Cerebellar nuclear complex (tissue), 1 donor: Measurements from ENCODE around the gene ADORA1.
A peak's percentile ranks its signal among the peaks of the same experiment; 100 is the strongest.

Experiments
- DNase-seq, 2 experiments: peaks; one replicate each; lab custom pipeline; 2025; lab: John Stamatoyannopoulos, UW

The ADORA1 gene

DNA sequence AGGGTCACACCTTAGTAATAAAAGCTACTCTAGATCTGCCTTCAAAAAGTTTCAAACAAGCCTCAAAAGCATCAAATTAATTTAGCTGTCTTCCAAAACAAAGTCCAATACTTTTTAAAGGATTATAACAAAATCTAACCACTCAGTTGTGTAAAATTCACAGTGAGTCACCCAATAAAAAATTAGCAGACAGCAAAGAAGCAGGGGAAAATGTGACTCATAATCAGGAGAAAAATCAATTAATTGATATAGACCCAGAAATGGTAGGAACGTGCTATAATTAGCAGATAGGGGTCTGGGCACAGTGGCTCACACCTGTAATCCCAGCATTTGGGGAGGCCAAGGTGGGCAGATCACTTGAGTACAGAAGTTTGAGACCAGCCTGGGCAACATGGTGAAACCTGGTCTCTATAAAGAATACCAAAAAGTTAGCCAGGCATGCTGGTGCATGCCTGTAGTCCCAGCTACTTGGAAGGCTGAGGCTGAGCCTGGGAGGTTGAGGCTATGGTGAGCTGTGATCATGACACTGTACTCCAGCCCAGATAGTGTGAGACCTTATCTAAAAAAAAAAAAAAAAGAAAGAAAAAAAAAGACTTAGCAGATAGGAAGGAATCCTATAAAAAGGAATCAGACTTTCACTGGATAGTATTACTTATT lies 33.6 kb upstream of the ADORA1 start:
- DNase-seq = no peak

DNA sequence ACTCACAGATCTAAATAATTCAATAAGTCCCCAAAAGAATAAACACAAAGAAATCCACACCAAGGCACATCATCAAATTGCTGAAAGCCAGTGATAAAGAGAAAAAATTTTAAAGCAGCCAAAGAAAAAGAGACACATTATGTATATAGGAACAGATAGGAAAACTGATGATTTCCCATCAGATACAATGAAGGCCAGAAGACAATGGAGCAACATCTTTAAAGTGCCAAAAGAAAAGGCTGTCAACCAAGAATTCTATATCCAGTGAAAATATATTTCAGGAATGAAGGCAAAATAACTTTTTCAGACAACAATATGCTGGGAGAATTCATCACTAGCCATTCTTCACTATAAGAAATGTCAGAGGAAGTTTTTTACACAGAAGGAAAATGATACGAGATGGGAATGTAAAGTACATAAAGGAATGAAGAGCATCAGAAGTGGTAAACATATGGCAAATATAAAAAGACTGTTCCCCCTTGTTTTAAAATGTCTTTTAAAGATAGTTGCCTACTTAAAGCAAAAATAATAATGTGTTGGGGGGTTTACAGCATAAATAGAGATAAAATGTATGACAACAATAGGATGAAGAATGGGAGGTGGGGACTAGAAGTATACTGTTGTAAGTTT lies 32.4 kb upstream of the ADORA1 start:
- no peak for DNase-seq

DNA sequence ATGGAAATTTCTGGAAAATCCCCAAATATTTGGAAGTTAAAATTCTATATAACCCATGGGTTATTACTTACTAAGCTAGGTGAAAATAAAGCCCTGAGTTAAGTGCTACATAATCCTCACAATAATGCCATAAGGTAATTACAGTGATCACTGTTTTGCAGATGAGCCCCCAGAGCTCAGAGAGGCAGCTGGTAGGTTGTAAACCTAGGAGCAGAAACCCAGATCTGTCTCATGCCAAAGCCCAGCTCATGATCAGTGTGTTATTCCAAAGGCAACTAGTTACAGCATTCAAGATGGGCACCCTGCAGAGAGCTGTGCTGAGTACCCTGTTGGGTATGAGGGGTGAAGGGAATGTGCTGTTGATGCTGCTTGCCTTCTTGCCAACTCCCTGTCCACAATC lies 31.0 kb upstream of the ADORA1 start:
- no peak for DNase-seq

GRCh38 chr1:203097001-203097400 lies 30.5 kb upstream of the ADORA1 start:
- DNase-seq = no peak

DNA sequence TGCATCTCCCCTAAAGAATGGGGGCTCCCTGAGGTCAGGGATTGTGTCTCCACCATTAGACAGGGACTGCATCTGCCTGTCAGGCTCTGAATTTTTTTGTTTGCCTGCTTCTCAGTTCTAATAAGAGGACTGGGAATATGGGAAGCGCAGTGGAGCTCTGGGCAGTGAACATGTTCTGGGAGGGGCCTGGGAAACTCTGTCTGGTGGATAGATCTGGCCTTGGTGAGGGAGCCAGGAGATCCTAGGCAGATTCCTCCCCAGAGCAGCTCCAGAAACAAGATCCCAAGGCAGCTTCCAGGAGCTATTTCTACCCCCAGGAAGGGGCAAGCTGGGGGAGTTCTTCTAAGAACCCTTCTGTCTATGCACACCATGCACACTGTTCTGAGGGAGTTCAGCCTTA lies 29.1 kb upstream of the ADORA1 start:
- no peak for DNase-seq

DNA sequence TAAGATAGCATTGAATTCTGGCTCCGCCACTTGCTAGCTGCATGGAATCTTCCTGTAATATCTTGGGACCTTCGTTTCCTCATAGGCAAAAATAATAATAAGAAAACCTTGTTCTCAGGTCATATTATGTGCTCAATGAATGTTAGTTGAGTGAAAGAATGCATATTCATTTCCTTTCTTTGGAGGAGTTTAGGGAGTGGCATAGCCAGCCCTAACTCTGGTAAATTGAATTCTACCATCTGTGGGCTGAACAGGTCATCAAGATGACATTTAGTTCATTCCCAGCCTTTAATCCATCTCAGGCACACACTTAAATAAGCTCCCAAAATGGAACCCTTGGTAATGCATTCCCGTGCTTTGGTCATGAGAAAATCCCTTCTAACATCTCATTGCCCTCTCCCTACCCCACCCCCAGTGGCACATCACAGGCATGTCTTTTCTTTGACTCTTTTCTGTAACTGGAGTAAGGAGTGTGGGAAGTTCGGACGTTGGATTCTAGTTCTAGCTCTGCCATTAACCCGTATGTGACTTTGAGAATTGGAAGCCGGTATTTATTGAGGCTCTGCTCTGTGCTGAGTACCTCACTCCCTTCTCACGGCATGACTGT lies 28.5 kb upstream of the ADORA1 start:
- no peak for DNase-seq

DNA sequence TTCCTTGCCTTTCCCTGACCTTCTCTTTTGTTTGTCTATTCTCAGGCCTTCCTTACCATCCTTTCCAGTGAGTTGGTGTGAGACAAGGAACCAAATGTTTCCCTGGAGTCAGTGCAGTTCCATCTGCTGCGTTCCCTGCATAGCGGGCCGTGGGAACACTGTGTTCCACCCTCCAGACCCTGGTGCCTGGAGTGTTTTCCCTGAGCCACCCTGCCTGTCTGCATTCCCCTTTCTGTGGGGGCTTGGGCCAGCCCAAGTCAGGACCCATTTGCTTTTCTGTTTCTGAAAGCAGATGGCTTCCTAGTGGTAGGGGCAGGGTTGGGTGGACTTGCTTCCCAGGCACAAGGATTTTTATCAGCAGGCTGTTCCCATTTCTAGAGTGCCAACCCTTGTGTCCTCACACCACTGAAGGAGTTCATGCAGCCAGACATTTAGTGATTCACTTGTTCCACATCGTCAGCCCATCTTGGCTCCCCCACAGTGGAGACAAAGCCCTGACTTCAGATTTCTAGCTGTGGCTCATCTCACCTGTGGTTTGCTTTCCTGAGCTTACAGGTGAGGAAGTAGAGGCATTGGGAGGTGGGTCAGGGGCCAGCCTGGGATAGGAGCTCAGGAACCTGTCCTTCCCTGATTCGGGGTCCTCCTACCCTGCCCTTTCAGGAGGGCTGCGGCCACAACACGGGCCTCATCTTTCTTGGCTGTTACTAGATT lies 27.6 kb upstream of the ADORA1 start:
- DNase-seq = peak in 1 of 2 experiments; percentile 56

- no peak for DNase-seq
Measured at GRCh38 chr1:203100516-203100869, 27.0 kb upstream of the ADORA1 start.

- DNase-seq = peak in 1 of 2 experiments; percentile 26
Measured at GRCh38 chr1:203101813-203102634, 25.5 kb upstream of the ADORA1 start.

GRCh38 chr1:203103216-203103615 lies 24.3 kb upstream of the ADORA1 start:
- peak in 1 of 2 experiments; percentile 46 for DNase-seq

DNA sequence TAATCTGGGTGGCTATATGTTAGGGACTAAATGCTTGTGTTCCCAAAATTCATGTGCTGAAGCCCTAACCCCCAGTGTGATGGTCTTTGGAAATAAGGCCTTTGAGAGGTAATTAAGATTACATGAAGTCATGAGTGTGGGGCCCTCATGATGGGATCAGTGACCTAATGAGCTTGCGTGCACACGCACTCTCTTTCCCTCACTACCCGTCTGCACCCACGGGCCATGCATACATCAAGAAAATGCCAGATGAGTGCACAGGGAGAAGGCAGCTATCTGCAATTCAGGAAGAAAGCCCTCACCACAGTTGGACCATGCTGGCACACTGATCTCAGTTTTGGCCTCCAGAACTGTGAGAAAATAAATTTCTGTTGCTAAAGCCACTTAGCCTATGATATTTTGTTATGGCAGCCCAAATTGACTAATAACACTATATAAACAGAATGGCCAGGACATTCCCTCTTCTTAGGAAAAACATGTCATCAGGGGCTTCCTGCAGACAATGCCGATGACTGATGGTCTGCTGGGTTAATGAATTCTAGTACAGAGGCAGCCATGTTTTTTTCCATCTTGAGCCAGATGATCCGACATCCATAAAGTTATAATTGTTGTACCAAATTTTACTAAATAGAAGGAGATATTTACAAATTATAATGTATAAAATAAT lies 23.6 kb upstream of the ADORA1 start:
- DNase-seq = no peak

DNA sequence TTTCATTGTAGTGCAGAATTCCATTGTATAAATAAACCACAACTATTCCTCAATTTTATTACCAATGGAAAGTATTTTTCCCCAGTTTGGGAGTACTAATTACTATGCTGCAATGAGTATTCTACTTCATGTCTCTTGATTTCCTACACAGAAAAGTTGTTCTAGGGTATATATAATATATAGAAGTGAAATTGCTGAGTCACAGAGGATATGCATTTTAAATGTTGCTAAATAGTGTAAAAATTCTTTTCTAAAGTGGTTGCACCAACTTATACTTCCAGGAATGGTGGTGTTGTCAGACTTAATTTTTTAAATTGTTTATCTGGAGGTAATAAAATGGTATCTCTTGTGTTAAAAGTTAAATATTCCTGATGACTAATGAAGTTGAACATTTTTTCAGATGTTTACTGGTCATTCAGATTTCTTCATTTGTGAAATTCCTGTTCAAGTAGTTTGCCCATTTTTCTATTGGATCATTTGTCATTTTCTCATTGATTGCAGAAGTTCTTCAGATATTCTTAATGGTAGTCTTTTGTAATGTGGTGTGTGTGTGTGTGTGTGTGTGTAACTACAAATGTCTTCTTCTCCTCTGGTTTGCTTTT lies 22.6 kb upstream of the ADORA1 start:
- DNase-seq = no peak

- no peak for DNase-seq
Measured at GRCh38 chr1:203112475-203112874, 15.1 kb upstream of the ADORA1 start.

DNA sequence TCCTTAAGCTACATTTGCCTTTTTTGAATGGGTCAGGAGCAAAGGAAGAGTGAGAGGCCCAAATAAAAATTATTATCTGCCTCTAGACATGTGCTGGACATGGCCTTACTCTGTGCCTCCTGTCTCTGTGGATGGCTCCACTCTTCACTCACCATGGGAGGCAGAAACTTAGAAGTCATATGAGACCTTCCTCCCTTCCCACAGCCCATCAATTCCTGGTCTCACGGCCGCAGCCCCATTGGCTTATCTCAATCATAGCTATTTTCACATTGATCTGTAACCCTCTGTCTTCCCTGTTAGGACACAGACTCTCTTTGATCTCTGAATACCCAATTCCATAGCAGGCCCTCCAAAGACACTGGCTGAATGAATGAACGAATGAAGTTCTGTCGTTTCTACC lies 14.2 kb upstream of the ADORA1 start:
- DNase-seq = no peak

- DNase-seq = no peak
Measured at GRCh38 chr1:203114202-203114601, 13.3 kb upstream of the ADORA1 start.

DNA sequence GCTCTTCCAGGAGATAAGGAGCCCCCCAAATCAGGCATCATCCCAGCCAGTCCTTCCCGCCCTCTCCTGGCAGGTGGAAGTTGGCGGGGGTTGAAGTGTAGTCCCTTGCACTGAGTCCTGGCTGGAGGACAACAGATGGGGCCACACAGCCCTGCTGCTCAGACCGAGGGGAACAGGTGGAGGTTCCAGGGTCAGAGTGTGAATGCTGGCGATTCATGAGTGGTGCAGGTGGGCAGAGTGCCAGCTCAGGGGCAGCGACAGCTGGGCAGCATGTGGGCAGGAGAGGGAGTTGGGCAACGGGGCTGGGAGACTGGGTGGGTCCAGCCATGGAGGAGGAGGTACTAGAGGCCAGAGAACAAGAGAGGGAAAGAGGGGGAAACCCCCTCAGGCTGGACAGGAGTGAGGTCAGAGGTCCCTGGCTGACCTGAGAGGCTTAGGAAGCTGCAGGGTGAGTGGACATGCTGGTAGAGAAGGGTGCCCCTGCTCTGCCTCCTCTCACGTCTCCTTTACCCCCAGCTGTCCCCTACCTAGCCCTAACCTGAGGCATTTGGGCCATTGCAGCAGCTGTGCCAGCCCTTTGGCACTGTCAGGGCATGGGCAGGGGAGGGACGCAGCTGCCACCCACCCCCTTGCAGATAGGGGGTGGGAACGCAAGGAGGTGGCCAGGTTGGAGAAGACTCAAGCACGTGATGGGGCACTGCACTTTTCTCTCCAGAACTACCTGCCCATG lies 11.3 kb upstream of the ADORA1 start:
- no peak for DNase-seq

- peak in 1 of 2 experiments; percentile 35 for DNase-seq
Measured at GRCh38 chr1:203117611-203118575, 9.6 kb upstream of the ADORA1 start.

GRCh38 chr1:203120325-203121153 lies 7.0 kb upstream of the ADORA1 start:
- DNase-seq = no peak
